AG04450 (cell line): ENCODE results near the gene CCDC167. TPM values are rescaled to one million over a fixed set of nuclear protein-coding genes. Genes with fewer than 3 reads are reported as not detected.

ENCODE experiments used
- CTCF ChIA-PET: fragments of 300-600, 350-600 bp; formaldehyde crosslinking; extraction: SDS; loops from one replicate; lab custom pipeline; 2022; ENCODE audit warnings: antibody characterized with exemption, inconsistent platforms; lab: Charles Lee
- POLR2A ChIA-PET: fragments of 350-600 bp; formaldehyde crosslinking; extraction: SDS; loops from one replicate; lab custom pipeline; 2021; ENCODE audit warnings: antibody characterized with exemption, inconsistent platforms; lab: Yijun Ruan, JAX
- DNase-seq: peaks from one replicate; pipeline ENCODE4 v3.0.0-alpha.2; 2011; ENCODE audit warnings: low read depth, low spot score
- H3K27ac ChIP-seq: one replicate; pipeline ENCODE4 v1.5.1; 2012; ENCODE audit warnings: low read depth, low read length, control low read depth
- H3K27me3 ChIP-seq: one replicate; pipeline ENCODE4 v1.6.0; 2012; ENCODE audit warnings: low read length; ENCODE audit not compliant: control insufficient read depth, insufficient read depth
- H3K4me3 ChIP-seq: 2 replicates; pipeline ENCODE4 v1.5.1; 2011; ENCODE audit warnings: mild to moderate bottlenecking, low read depth, low read length, control low read depth
- H3K9me3 ChIP-seq: 2 replicates; pipeline ENCODE4 v1.5.1; 2012; ENCODE audit warnings: low read length; ENCODE audit not compliant: control insufficient read depth, insufficient read depth
- CTCF ChIP-seq: IDR thresholded peaks from 2 replicates; pipeline ENCODE4 v1.5.1; 2011; ENCODE audit warnings: low read depth, low read length, control low read depth, inconsistent platforms
- polyA plus RNA-seq: library from polyadenylated mRNA; depleted of rRNA; stranded (reverse); fragments of >200 nt; gene quantifications from 2 replicates; pipeline ENCODE4 v1.2.3, GENCODE V29; 2011

CCDC167 gene
- polyA plus RNA-seq, 1 experiment, result 27.3 TPM

- ChIA-PET POLR2A (no interaction called here), CTCF (interaction anchor here (0.6 to 1.5 kb wide), 8 partner anchors 10 to 207 kb away, joined by 3 to 10 read pairs (median 4); partner anchors contain the start of gene CCDC167)
- Histone ChIP-seq H3K9me3 (no peaks in the 10 kb centered on the region), H3K27ac (no peak overlapping the region), H3K4me3 (no peak overlapping the region), H3K27me3 (no peaks in the 10 kb centered on the region)
- DNase-seq, result no peak
- TF ChIP-seq CTCF, result peak; percentile 28; the same call in 1 of the 2 replicates
Observed at GRCh38 chr6:37485291-37485702, 14.4 kb downstream of the CCDC167 start.

- POLR2A ChIA-PET, result no interaction called here
Observed at GRCh38 chr6:37484786-37485170, 14.9 kb downstream of the CCDC167 start.

GRCh38 chr6:37483917-37484785, 15.5 kb downstream of the CCDC167 start:
- H3K9me3 ChIP-seq, result no peaks in the 10 kb centered on the region
- peak; percentile 82 for TF ChIP-seq CTCF
- no peak overlapping the region for H3K4me3 ChIP-seq
- no peaks in the 10 kb centered on the region for H3K27me3 ChIP-seq
- no peak for DNase-seq
- ChIA-PET POLR2A (no interaction called here), CTCF (interaction anchor here (0.5 to 1.5 kb wide), 9 partner anchors 9 to 499 kb away, joined by 3 to 10 read pairs (median 4); partner anchors contain the start of gene CCDC167)
- H3K27ac ChIP-seq, result no peak overlapping the region

More at GRCh38 chr6:37484786-37485170, 14.9 kb downstream of the CCDC167 start:
- no peak for DNase-seq
- Histone ChIP-seq H3K9me3 (no peaks in the 10 kb centered on the region), H3K27me3 (no peaks in the 10 kb centered on the region), H3K27ac (no peak overlapping the region), H3K4me3 (no peak overlapping the region)
- no peak for TF ChIP-seq CTCF
- CTCF ChIA-PET, result interaction anchor here (0.5 to 1.5 kb wide), 9 partner anchors 9 to 499 kb away, joined by 3 to 10 read pairs (median 4); partner anchors contain the start of gene CCDC167

- no peak for TF ChIP-seq CTCF
- ChIA-PET CTCF (interaction anchor here (0.7 kb wide), 1 partner anchor 83 kb away, joined by 3 read pairs; no protein-coding TSS in a partner anchor), POLR2A (no interaction called here)
- H3K4me3 ChIP-seq, result no peak overlapping the region
- H3K9me3 ChIP-seq, result no peaks in the 10 kb centered on the region
- no peaks in the 10 kb centered on the region for H3K27me3 ChIP-seq
- no peak for DNase-seq
- no peak overlapping the region for H3K27ac ChIP-seq
Observed at GRCh38 chr6:37483252-37483901, 16.3 kb downstream of the CCDC167 start.
